Measurements from ENCODE around the gene SNX8.
A peak's percentile ranks its signal among the peaks of the same experiment; 100 is the strongest.

SNX8 gene

GRCh38 chr7:2314209-2314955 is at the start of gene SNX8:
TSS of gene SNX8 (minus strand) at chr7:2314441. CDS start at chr7:2314421, 20 bp downstream.
- no peaks in the 10 kb centered on the region for H3K9me3 ChIP-seq (ENCODE audit: severe bottlenecking)
- ATAC-seq (ENCODE audit: low read depth) (peak; percentile 84), DNase-seq (ENCODE audit: low spot score) (peak; percentile 96)
- H3K4me3 ChIP-seq (ENCODE audit: severe bottlenecking) = peak within 1 kb of the TSS; percentile 79
- H3K4me1 ChIP-seq (ENCODE audit: insufficient read depth, poor library complexity, severe bottlenecking) = peaks cover 11% of the 10 kb centered on the region
- no peaks in the 10 kb centered on the region for H3K27me3 ChIP-seq (ENCODE audit: insufficient read depth, poor library complexity, severe bottlenecking)
- no peaks in the 10 kb centered on the region for H3K36me3 ChIP-seq (ENCODE audit: low read depth)
- no peak for TF ChIP-seq CTCF (IDR thresholded peaks at IDR 0.05; ENCODE audit: poor library complexity, severe bottlenecking)
- H3K27ac ChIP-seq (ENCODE audit: poor library complexity, severe bottlenecking) = peak within 1 kb of the TSS; percentile 62

- H3K27ac ChIP-seq (ENCODE audit: poor library complexity, severe bottlenecking) = no peak overlapping the region
- H3K4me1 ChIP-seq (ENCODE audit: insufficient read depth, poor library complexity, severe bottlenecking) = no peaks in the 10 kb centered on the region
- no peak for TF ChIP-seq CTCF (IDR thresholded peaks at IDR 0.05; ENCODE audit: poor library complexity, severe bottlenecking)
- H3K9me3 ChIP-seq (ENCODE audit: severe bottlenecking) = no peaks in the 10 kb centered on the region
- DNase-seq (ENCODE audit: low spot score) = no peak
- H3K36me3 ChIP-seq (ENCODE audit: low read depth) = peaks cover 96% of the 10 kb centered on the region
- H3K27me3 ChIP-seq (ENCODE audit: insufficient read depth, poor library complexity, severe bottlenecking) = no peaks in the 10 kb centered on the region
- H3K4me3 ChIP-seq (ENCODE audit: severe bottlenecking) = no peak overlapping the region
- ATAC-seq (ENCODE audit: low read depth) = no peak
Measured at GRCh38 chr7:2362385-2363088, 48.3 kb upstream of the SNX8 start.

GRCh38 chr7:2360796-2361195 is 46.6 kb upstream of the SNX8 start:
- Histone ChIP-seq H3K27ac (ENCODE audit: poor library complexity, severe bottlenecking) (no peak overlapping the region), H3K36me3 (ENCODE audit: low read depth) (peaks cover 98% of the 10 kb centered on the region), H3K4me3 (ENCODE audit: severe bottlenecking) (no peak overlapping the region), H3K27me3 (ENCODE audit: insufficient read depth, poor library complexity, severe bottlenecking) (no peaks in the 10 kb centered on the region), H3K4me1 (ENCODE audit: insufficient read depth, poor library complexity, severe bottlenecking) (peaks cover 10% of the 10 kb centered on the region), H3K9me3 (ENCODE audit: severe bottlenecking) (no peaks in the 10 kb centered on the region)
- DNase-seq (ENCODE audit: low spot score) (no peak), ATAC-seq (ENCODE audit: low read depth) (no peak)
- no peak for TF ChIP-seq CTCF (IDR thresholded peaks at IDR 0.05; ENCODE audit: poor library complexity, severe bottlenecking)

GRCh38 chr7:2359610-2360009 is 45.4 kb upstream of the SNX8 start:
- H3K4me3 ChIP-seq (ENCODE audit: severe bottlenecking) = no peak overlapping the region
- H3K27me3 ChIP-seq (ENCODE audit: insufficient read depth, poor library complexity, severe bottlenecking) = no peaks in the 10 kb centered on the region
- DNase-seq (ENCODE audit: low spot score) (no peak), ATAC-seq (ENCODE audit: low read depth) (no peak)
- TF ChIP-seq CTCF (IDR thresholded peaks at IDR 0.05; ENCODE audit: poor library complexity, severe bottlenecking) = no peak
- H3K27ac ChIP-seq (ENCODE audit: poor library complexity, severe bottlenecking) = no peak overlapping the region
- H3K4me1 ChIP-seq (ENCODE audit: insufficient read depth, poor library complexity, severe bottlenecking) = peaks cover 10% of the 10 kb centered on the region
- H3K9me3 ChIP-seq (ENCODE audit: severe bottlenecking) = no peaks in the 10 kb centered on the region
- peaks cover 87% of the 10 kb centered on the region for H3K36me3 ChIP-seq (ENCODE audit: low read depth)

All from RWPE2 (cell line).